Breast epithelium (tissue), 3 donors: ENCODE results near the gene ARIH1.

Experiments
- POLR2AphosphoS5 ChIP-seq, 3 donors: sonication (generic); formaldehyde crosslinking; IDR thresholded peaks; one replicate each; pipeline ENCODE4 v1.6.1; 2017; ENCODE audit warnings: antibody characterized with exemption in 3 of 3
- TF ChIP-seq, protein P1 (sequence below), 3 donors: fragments of 450-650 bp; IDR thresholded peaks; one replicate each; pipeline ENCODE4 v1.5.1; 2016 to 2017; ENCODE audit warnings: antibody characterized with exemption in 3 of 3, mild to moderate bottlenecking in 3 of 3, moderate library complexity in 3 of 3

DNA sequence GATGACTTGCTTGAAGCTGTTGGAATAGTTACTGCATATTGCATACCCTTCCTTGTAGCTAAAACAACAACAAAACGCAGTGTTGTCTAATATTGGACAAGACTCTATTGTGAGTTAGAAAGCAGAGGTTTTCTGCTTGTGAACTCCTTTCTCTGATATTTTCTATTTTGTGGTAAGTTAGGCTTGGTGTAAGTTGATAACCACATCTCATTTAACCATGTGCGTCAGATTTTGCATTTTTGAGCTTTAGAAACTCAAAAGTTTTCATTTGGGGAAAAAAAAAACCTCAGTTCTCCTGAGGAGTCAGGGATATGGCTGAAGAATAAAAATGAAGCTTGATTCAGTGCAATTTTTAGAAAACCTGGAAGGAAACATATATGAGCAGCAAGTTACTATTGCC, 1.5 kb downstream of the ARIH1 start:
- TF ChIP-seq, protein P1, sequence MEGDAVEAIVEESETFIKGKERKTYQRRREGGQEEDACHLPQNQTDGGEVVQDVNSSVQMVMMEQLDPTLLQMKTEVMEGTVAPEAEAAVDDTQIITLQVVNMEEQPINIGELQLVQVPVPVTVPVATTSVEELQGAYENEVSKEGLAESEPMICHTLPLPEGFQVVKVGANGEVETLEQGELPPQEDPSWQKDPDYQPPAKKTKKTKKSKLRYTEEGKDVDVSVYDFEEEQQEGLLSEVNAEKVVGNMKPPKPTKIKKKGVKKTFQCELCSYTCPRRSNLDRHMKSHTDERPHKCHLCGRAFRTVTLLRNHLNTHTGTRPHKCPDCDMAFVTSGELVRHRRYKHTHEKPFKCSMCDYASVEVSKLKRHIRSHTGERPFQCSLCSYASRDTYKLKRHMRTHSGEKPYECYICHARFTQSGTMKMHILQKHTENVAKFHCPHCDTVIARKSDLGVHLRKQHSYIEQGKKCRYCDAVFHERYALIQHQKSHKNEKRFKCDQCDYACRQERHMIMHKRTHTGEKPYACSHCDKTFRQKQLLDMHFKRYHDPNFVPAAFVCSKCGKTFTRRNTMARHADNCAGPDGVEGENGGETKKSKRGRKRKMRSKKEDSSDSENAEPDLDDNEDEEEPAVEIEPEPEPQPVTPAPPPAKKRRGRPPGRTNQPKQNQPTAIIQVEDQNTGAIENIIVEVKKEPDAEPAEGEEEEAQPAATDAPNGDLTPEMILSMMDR (IDR thresholded peaks at IDR 0.05): no peak
- TF ChIP-seq POLR2AphosphoS5 (IDR thresholded peaks at IDR 0.05): no peak
